GM19397 (cell line): ENCODE results near the gene TOX2.

ENCODE experiments used
- ATAC-seq: cut with Tn5 transposase; IDR thresholded peaks from one replicate; pipeline ENCODE4 v1.9.1; 2021; ENCODE audit warnings: mild to moderate bottlenecking, moderate library complexity; ENCODE audit not compliant: unreplicated experiment

TOX2 gene

DNA sequence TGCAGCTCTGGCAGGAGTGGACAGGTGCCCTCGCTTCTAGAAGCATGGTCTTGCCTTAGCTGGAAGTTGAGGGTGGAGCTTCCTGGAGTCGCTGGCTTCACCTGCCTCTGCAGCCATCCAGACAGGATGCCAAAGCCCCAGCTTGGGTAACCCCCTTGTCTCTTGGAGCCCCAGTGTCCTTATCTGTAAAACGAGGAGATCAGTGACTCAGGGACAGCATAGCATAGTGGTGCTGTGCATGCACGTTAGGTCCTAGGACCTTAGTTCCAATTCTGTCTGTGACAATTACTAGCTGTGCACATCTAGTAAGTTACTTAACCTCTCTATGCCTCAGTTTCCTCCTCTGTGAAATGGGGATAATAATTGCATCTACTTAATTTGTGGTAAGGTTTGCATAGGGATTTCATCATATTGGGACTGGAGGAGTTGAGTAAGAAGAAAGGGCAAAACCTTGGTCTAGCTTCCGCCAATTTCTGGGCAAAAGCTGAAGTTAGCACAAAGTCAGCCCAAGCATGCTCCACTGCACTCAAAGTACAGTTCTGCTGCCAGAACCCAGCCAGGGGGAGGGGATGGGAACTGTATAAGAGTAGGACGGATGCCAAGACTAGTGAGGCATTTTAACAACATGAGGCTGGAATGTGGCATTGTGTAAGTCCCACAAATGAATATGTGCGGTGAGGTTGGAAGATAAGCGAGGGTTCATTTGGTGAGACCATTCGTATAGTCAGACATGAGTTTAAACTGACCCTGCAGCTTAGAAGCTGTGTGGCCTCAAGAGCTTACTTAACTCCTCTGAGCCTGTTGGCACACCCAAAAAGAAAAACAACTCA, 24.5 kb downstream of the TOX2 start:
- no peak for ATAC-seq

DNA sequence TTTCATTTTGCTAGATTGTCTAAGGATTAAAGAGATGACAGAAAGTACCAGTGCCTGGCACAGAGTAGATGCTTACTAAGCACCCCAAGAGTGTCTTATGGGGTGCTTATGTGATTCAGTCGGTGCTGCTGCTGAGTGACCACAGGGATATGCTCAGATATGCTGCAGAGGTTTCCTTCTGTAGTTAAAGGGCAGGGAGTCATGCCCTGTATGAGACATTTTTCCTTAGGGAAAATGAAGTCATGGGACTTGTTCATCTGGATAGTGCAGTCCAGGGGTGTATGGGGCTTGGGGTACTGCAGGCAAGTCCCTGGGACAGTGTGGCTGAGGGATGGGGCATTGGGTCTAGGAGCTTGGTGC, 25.1 kb downstream of the TOX2 start:
- no peak for ATAC-seq

DNA sequence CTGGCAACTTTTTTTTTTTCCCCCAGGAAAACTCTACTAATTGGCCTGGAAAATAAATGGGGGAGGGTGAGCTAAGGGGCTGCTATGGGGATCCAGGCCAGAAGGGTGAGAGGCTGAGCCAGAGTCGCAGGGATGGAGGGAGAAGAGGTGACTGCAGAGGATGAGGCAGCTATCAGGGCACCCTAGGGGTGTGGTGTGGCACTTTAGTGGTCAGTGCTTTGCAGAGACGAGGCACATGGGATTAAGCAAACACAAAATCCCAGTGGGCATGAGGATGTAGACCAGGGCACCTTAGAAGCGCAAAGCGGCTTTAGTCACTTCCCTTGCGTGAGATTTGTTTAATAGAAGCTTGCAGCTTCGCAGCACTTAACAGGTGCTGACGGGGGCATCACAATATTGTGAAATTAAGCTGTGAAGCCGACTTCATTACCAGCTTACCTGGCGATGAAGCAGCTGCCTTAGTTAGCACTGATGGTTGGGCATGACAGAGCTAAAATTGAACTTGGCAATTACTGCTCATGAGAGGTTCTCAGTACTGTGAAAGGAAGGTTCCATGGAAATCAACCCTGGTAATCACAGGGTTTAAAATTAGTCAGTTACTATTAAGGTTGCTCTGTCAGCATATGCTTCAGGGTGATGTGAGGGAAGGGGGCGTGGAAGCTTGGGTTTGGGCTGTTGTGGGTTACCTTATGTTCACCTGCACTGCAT, 26.0 kb downstream of the TOX2 start:
- no peak for ATAC-seq

DNA sequence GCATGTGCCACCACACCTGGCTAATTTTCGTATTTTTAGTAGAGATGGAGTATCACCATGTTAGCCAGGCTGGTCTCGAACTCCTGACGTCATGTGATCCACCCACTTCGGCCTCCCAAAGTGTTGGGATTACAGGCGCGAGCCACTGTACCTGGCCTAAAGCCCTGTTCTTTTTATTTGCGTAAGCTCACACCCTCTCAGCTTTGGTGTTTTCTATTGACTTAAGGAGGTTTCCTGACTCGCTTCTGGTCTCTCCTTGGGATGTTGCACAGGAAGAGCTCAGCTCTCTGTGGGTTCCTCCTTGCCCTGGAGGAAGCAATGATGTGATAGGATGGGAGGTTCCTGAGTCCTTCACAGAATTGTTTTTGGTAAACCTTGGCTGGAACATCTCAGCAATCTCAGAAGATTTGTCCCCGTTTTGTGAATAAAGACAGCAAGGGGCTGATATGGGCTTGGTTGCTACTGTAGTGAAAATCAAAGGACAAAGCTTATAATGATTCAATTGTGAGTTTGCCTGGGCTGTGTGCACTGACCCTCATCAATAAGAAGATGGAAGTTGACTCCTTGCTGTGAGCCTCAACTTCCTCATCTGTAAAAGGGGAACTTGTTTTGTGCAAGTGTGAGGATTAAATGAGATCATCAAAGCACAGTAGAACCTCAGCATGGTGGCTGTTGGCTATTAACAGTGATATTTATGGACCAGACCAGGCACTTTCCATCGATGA, 27.0 kb downstream of the TOX2 start:
- no peak for ATAC-seq

DNA sequence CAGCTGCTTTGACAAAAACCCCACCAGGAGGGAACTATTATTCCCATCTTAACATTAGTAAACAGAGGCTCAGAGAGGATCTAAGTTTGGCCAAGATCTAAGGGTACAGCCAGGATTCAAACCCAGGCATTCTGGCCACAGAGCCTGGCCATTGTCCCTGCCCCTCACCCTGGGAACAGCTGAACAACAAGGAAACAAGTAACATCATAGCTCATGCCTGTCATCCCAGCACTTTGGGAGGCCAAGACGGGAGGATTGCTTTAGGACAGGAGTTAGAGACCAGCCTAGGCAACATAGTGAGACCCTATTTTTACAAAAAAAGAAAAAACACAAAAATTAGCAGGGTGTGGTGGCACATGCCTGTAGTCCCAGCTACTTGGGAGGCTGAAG, 27.5 kb downstream of the TOX2 start:
- no peak for ATAC-seq

DNA sequence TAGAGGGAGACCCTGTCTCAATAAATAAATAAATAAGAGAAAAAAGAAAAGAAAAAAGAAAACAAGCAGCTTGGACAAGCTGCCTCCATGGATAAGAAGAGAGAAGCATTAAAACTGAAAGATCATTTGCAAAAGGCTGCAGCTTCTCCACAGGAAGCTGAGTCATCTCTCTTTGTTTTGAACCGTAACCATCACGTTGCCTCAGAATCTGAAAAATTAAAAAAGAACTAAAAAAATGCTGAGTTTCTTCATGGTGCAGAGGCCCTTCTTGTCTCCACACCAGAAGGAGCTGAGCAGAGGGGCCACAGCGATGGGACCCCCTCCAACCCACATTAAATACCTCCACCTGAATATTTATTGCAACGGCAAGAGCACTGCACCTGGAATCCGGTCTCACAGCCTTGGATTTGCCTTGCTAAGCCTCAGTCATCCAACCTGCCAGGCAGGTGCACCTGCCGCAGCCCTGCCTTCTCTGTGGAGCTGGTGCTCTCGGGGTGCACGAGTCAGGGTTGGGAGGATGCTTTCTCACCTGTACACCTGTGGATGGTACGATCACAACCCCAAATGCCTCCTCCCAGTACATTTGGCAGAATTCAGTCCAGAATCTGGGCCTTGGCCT, 28.1 kb downstream of the TOX2 start:
- ATAC-seq = no peak

DNA sequence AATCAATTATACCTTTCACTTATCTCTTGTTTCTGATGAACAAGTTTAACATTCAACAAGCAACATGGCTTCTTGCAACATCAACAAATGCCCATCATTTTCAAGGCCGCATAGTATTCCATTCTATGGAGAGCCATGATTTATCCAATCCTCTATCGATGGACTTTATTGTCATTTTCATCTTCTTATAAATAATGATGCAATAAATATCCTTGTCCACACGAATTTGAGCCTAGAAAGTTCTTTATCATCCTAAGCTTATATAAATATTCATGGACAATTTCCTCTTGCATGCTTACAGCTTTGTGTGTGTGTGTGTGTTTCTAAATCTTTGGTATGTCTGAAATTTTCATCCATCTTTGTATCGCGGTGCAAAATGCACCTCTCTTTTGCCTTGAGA, 29.1 kb downstream of the TOX2 start:
- ATAC-seq = no peak

DNA sequence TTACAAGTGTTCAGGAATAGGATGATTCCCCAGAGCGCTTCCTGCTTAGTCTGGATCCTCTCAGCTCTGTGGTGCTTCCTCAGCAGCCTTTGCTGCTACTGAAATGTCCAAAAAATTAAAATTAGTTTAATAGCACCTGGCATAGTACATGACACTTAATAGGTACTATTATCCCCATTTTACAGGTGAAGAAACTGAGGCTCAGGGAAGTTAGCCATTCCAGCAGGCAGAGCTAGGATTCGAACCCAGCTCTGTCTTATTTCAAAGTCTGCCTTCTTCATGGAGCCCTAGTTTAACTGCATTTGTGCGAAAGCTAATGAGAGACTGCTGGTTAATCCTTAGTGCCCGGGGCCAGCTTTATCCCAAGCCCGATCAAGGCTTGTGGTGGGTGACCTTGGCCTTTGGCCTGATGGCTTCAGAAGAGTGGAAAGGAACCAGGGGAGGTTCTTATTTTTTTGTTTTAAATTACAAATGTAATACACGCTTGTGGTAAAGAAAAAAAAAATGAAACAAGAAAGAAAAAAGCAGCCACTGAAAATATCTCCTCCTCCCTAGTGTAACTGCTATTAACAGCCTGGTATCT, 30.1 kb downstream of the TOX2 start:
- ATAC-seq = no peak

DNA sequence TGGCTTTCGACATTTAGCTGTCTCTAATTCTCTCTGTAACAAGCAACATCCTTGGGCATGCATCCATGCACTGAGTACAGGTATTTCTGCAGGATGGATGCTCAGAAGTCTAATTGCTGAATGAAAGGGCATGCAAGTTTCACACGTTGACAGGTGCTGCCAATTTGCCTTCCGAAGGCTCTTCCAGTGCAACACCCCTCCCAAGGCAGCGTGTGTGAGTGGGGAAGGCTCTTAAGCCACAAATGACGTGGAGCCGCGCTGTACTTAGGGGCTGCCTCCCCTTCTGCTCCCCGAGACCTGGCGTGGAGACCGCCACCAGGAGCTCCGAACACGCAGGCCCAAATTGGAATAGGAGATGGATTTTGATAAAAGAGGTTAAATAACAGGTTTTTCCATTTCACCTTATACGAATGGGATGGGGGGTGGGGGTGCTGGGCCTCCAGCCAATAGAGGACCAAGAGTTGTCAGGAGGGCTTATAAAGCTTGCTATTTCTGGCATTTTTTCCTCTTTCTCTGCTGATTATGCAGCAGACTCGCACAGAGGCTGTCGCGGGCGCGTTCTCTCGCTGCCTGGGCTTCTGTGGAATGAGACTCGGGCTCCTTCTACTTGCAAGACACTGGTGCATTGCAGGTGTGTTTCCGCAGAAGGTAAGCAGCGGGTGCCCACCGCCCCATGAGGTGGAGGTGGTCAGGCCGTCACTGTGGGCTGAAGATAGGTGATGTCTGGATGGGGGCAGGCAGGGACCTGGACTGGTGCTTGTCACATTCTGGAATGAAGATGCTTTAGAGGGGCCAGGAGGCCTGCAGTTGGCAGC, 30.9 kb downstream of the TOX2 start:
- ATAC-seq = no peak

DNA sequence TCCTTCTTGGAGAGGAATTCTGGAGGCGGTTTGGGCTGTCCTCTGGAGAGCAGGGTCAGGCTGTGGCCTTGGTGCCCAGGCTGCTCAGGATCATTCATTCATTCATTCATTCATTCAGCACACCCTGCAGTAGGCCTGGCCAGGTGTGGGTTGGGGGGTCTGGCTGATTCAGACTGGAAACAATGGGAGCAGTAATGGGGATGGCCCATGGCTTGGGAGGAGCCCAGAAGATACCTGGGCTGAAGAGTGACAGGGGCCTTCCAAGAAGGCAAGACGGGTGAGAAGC, 31.5 kb downstream of the TOX2 start:
- ATAC-seq = no peak

DNA sequence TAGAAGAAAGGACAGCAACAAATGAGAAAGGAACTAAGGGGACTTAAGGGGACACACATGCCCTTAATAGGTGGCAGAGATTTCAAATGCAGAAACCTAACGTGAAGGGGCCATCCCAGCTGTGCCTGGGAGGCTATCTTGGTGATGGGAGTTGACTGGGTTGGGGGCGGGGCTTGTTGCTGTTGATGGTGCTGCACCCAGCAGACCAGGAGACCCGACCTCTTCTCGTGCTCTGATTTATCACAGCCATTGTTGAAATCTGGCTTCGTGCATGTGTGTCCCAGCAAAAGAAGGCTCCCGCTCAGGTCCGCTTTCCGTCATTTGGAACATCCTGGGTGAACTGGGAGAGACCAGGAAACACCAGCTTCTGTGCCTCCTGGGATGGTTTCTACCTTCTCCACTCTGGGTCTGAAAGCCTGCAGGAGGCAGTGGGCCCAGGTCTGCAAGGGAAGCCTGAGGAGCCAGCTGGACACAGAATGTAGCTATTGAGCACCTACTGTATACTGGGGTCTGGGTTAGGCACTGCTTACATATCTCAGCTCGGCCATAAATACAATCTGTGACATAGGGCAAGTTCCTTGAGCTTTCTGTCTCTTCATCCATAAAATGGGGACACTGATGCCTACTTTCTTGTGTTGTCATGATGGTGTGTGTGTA, 32.1 kb downstream of the TOX2 start:
- ATAC-seq = no peak

DNA sequence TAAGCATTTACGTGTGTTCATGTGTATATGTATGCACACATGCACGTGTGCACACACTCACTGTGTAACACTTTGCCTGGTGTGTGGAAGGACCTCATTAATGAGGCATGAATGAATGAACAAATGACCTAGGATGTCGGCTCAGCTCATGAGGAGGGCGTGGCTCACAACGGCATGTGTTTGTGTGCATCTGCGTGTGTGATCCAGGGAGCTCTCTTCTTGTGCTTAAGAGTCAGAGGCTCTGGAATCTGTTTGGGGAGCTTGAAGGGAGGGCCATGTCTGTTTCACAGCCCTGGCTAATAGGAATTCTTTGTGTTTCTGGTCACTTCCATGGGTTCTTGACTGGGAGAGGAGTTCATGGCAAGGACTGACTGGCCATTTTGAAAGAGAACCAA, 32.7 kb downstream of the TOX2 start:
- no peak for ATAC-seq

DNA sequence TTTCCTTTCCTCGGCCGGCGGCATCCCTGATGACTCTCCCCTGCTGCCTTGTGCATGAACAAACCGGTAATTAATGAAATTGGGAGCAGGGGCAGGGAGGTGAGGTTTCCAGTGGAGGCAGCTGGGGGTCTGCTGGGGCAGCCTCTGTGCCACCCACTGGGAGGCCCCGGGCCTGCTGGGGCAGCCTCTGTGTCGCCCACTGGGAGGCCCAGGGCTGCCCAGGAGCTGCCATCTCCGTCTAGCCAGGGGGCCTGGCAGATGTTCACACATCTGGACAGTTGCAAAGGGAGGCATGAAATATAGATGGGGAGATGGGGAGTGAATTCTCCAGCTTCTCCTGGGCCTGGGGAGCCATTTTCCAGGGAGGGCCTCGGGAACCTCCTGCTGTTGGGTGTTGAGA, 33.8 kb downstream of the TOX2 start:
- ATAC-seq = no peak

DNA sequence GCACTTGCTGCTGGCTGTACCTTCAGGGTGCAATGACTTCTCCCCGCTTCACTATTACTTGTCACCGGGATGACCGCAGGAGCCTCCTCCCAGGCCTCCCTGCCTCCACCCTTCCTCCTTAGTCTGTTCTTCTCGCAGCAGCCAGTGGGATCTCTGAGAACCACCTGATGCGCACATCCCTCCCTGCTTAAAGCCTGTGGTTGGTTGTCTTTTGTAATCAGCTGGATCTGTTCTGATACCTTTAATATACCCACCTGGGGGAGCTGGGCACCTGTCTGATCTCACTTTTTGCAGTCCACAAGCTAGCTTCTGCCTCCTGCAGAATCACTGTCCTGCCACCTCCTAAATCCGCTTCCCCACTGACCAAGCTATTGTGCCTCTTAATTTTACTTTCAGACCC, 34.6 kb downstream of the TOX2 start:
- no peak for ATAC-seq

DNA sequence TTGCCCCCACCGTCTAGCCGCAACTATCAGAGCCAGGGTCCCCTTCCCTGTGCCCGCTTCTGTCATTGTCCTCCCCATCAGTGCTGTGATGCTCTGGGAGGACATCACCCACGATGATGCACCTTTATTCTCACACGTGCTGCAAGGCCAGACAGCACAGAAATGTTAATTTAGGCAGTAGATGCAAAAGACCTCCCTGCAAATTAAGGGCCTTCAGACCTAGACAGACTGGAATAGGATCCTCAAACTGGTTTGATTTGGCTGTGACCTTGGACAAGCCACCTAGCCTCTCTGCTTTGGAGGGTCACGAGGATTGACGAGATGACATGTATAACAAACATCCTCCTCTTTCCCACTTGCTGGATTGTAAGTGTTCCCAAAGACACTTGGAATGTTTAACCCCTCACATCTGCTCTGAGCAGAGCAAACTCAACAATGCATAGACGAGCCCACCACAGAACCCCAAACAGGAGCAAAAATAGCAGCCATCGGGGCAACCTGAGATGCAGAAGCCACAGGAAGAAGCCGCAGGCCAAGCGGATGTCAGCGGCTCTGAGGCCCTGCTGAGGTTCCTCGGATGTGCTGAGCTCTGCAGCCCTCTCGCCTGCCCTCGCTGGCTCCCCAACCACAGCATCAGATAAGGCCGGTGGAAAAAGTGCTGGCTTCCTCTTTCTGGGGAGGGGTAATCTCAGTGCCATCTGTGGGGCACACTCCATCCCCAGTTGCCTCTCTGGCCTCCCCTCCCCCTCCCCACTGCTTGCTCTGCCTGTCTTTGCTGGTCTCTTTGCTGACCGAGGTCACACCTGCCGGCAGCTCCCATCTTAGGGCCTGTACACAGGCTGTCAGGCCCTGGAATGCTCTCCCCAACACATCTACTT, 35.3 kb downstream of the TOX2 start:
- peak; percentile 75 for ATAC-seq

DNA sequence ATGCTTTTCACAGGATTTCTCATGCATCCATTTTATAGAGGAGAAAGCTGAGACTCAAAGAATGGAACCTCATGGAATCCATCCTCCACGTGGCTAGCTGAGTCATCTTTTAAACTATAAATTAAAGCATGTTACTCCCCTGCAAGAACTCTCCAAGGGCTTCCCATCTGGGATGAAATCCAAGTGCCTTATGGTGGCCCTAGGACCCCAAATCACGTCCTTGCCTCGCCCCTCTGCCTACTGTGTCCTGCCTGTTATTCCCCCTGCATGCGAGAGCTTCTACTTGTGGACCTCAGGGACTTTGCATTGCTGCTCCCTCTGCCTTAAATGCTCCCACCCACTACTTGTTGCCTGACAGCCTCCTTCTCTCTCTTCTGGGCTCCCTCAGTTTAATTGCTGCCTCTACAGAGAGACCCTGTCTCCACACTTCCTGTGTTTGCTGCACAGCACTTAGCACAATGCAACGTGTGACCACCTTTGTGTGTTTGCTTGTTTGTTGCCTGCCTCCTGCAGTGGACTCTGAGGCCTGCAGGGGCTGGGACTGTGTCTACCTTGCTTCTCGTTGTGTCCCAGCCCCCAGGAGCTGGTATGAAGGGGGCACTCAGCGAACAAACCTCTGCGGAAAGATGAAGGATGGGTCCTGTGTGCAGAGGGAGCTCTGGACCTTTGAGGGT, 39.4 kb downstream of the TOX2 start:
- no peak for ATAC-seq

DNA sequence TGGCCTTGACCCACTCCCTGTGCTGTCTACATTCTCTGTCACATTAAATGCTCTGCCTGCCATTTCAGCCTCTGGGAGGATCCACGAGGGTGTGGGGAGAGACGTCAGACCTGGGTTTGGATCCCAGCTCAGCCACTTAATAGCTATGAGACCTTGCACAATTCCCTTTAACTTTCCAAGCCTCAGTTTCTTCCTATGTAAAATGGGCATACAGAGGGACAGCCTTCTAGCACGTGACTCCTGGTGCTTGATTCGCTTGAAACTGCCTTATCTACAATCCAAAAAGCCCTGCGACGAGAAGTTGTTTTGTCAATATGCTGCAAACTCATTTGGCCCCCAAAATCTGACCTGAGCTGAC, 40.0 kb downstream of the TOX2 start:
- ATAC-seq = no peak

DNA sequence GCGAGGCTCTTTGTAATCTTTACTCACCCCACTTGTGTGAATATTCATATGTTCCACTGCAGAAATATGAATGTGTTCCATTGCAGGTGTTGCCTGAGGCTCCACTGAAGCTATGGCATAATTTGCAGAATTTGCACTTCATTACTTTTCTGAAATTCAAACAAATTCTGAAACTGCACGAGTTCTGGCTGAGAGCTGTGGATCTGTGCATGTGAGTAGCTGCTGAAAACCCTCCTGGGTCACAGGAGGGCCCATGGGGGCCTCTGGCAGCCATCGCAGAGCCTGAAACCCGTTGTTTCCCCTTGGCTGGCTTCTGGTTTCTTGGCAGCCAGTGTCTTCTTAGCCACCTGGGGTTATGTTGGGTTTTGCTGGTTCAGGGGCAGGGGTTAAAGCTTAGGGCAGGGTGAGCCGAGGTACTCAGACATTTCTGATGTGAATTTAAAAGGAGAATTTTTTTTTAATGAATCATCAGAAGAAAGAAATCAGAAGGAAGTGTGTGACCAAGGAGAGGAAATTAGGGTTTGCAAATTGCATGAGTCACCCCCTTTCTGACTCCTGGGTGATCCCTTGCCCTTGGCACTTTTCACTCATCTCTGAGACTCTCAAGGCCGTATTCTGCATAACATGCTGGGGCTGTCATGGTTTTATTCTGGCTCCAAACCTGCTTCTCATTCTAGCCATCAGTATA, 40.6 kb downstream of the TOX2 start:
- ATAC-seq = peak; percentile 67
